ENCODE data around the gene MSANTD1.

GRCh38 chr4:3199653-3200422 lies 49.1 kb upstream of the MSANTD1 start:
- TF ChIP-seq CTCF (IDR thresholded peaks at IDR 0.05; ENCODE audit: low read length) (no peak), EZH2 (IDR thresholded peaks at IDR 0.05; ENCODE audit: borderline replicate concordance, low read length) (no peak)
